ENCODE data around the gene SLC7A4.
"Not testable (repeated sequence)": the region's sequence is repeated elsewhere in the genome, so short reads cannot be mapped to it uniquely, and the experiment has no call there.

The SLC7A4 gene

DNA sequence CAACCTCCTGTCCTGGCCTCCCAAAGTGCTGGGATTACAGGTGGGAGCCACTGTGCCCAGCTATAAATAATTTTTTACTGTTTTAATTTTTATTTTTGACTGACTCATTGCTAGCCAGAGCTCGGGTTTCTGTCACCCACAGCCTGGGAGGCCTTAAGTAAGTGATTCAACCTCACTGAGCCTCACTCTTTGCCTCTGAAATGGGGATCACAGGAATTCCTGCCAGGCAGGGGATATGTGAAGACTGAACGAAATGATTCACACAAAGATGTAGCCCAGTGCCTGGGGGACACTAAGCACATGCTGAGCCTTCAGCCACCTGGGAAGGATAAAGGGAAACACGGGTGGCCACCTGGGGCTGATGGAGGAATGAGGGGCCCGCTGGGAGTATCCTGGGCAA lies 9.6 kb upstream of the SLC7A4 start:
- peaks cover 20% of the 10 kb centered on the region for H3K4me1 ChIP-seq (ENCODE audit: control insufficient read depth, insufficient read depth, low read length, poor library complexity, severe bottlenecking)
- H3K27me3 ChIP-seq (replicated peaks; ENCODE audit: control insufficient read depth, insufficient read depth, low read length, poor library complexity, severe bottlenecking): no peaks in the 10 kb centered on the region
- no peak overlapping the region for H3K27ac ChIP-seq (ENCODE audit: insufficient read depth, low read length, poor library complexity, severe bottlenecking)
- H3K9me3 ChIP-seq (ENCODE audit: control insufficient read depth, low read length): no peaks in the 10 kb centered on the region
- no peak for DNase-seq
- H3K36me3 ChIP-seq (ENCODE audit: control insufficient read depth, insufficient read depth, low read length): no peaks in the 10 kb centered on the region
- no peak overlapping the region for H3K4me3 ChIP-seq (ENCODE audit: insufficient read depth, low read depth, low read length, poor library complexity, severe bottlenecking)

- not testable (repeated sequence) for H3K4me1 ChIP-seq (ENCODE audit: control insufficient read depth, insufficient read depth, low read length, poor library complexity, severe bottlenecking); DNase-seq; H3K27me3 ChIP-seq (replicated peaks; ENCODE audit: control insufficient read depth, insufficient read depth, low read length, poor library complexity, severe bottlenecking); H3K9me3 ChIP-seq (ENCODE audit: control insufficient read depth, low read length); H3K36me3 ChIP-seq (ENCODE audit: control insufficient read depth, insufficient read depth, low read length); H3K27ac ChIP-seq (ENCODE audit: insufficient read depth, low read length, poor library complexity, severe bottlenecking); H3K4me3 ChIP-seq (ENCODE audit: insufficient read depth, low read depth, low read length, poor library complexity, severe bottlenecking)
Observed at GRCh38 chr22:21039158-21039557, 6.8 kb upstream of the SLC7A4 start.

DNA sequence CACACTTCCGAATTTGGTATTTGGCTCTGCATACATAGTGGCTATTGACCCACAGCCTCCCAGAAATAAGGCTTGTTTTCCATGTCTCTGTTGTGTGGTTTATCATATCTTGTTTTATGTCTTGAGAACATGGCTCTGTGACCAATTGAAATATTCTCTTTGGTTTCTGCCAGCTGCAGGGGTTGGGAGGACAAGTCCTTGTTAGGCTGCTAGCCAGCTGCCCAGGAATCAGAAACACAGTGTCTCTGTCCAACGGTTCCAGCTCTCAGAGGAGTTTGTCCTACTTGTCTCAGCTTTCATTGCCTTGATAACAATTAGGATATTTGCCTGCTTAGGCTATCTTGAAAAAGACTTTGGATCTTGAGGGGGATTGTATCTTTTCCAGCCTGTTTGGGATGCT lies 6.0 kb upstream of the SLC7A4 start:
- H3K27ac ChIP-seq (ENCODE audit: insufficient read depth, low read length, poor library complexity, severe bottlenecking): no peak overlapping the region
- no peaks in the 10 kb centered on the region for H3K36me3 ChIP-seq (ENCODE audit: control insufficient read depth, insufficient read depth, low read length)
- no peaks in the 10 kb centered on the region for H3K4me1 ChIP-seq (ENCODE audit: control insufficient read depth, insufficient read depth, low read length, poor library complexity, severe bottlenecking)
- no peaks in the 10 kb centered on the region for H3K27me3 ChIP-seq (replicated peaks; ENCODE audit: control insufficient read depth, insufficient read depth, low read length, poor library complexity, severe bottlenecking)
- no peak for DNase-seq
- no peaks in the 10 kb centered on the region for H3K9me3 ChIP-seq (ENCODE audit: control insufficient read depth, low read length)
- no peak overlapping the region for H3K4me3 ChIP-seq (ENCODE audit: insufficient read depth, low read depth, low read length, poor library complexity, severe bottlenecking)

DNA sequence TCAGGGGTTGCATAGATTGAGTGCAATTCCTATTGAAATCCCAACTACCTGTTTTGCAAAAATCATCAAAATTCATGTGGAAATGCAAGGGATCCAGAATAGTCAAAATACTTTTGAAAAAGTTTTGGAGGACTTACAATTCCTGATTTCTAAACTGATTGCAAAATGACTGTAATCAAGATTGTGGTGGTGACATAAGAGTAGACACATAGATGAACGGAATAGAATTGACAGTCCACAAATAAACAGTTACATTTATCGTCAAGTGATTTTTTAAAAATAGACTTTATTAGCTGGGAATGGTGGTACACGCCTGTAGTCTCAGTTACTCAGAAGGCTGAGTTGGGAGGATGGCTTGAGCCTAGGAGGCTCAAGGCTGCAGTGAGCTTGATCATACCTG lies 2.6 kb upstream of the SLC7A4 start:
- H3K4me1 ChIP-seq (ENCODE audit: control insufficient read depth, insufficient read depth, low read length, poor library complexity, severe bottlenecking): peaks cover 7% of the 10 kb centered on the region
- H3K4me3 ChIP-seq (ENCODE audit: insufficient read depth, low read depth, low read length, poor library complexity, severe bottlenecking): no peak overlapping the region
- H3K27ac ChIP-seq (ENCODE audit: insufficient read depth, low read length, poor library complexity, severe bottlenecking): no peak overlapping the region
- no peaks in the 10 kb centered on the region for H3K9me3 ChIP-seq (ENCODE audit: control insufficient read depth, low read length)
- no peak for DNase-seq
- H3K27me3 ChIP-seq (replicated peaks; ENCODE audit: control insufficient read depth, insufficient read depth, low read length, poor library complexity, severe bottlenecking): peaks cover 8% of the 10 kb centered on the region
- no peaks in the 10 kb centered on the region for H3K36me3 ChIP-seq (ENCODE audit: control insufficient read depth, insufficient read depth, low read length)

GRCh38 chr22:21033895-21034294 lies 1.5 kb upstream of the SLC7A4 start:
- Histone ChIP-seq H3K27me3 (replicated peaks; ENCODE audit: control insufficient read depth, insufficient read depth, low read length, poor library complexity, severe bottlenecking) (peaks cover 8% of the 10 kb centered on the region), H3K27ac (ENCODE audit: insufficient read depth, low read length, poor library complexity, severe bottlenecking) (no peak overlapping the region)
- DNase-seq: no peak

GRCh38 chr22:21032868-21033688 lies 717 bp upstream of the SLC7A4 start:
- H3K9me3 ChIP-seq (ENCODE audit: control insufficient read depth, low read length): no peaks in the 10 kb centered on the region
- H3K4me1 ChIP-seq (ENCODE audit: control insufficient read depth, insufficient read depth, low read length, poor library complexity, severe bottlenecking): peaks cover 7% of the 10 kb centered on the region
- H3K36me3 ChIP-seq (ENCODE audit: control insufficient read depth, insufficient read depth, low read length): no peaks in the 10 kb centered on the region
- peaks cover 8% of the 10 kb centered on the region for H3K27me3 ChIP-seq (replicated peaks; ENCODE audit: control insufficient read depth, insufficient read depth, low read length, poor library complexity, severe bottlenecking)
- no peak for DNase-seq
- no peak overlapping the region for H3K27ac ChIP-seq (ENCODE audit: insufficient read depth, low read length, poor library complexity, severe bottlenecking)
- H3K4me3 ChIP-seq (ENCODE audit: insufficient read depth, low read depth, low read length, poor library complexity, severe bottlenecking): no peak overlapping the region

More at GRCh38 chr22:21033895-21034294, 1.5 kb upstream of the SLC7A4 start:
- no peak overlapping the region for H3K4me3 ChIP-seq (ENCODE audit: insufficient read depth, low read depth, low read length, poor library complexity, severe bottlenecking)
- H3K4me1 ChIP-seq (ENCODE audit: control insufficient read depth, insufficient read depth, low read length, poor library complexity, severe bottlenecking): peaks cover 7% of the 10 kb centered on the region
- H3K36me3 ChIP-seq (ENCODE audit: control insufficient read depth, insufficient read depth, low read length): no peaks in the 10 kb centered on the region
- no peaks in the 10 kb centered on the region for H3K9me3 ChIP-seq (ENCODE audit: control insufficient read depth, low read length)

DNA sequence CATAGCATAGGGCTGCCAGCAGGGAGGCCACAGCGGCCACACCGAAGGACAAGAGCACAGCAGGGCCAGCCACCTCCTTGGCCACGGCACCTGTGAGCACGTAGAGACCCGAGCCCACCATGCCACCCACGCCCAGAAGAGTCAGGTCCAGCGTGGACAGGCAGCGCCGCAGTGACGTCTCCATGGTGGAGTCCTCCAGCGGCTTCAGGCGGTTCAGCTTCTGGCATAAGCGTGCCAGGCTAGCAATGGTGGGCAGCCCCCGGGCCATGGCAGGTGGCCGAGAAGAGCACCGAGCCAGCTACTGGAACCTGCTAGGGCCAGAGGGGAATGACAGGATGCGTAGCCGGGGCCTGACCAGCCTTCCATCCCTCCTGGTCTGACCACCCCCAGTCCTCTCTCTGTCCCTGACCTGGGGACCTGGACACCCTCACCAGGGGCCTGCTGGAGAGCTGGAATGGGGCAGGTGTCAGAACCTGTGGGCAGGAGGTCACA lies 770 bp downstream of the SLC7A4 start:
- Histone ChIP-seq H3K27ac (ENCODE audit: insufficient read depth, low read length, poor library complexity, severe bottlenecking) (no peak overlapping the region), H3K4me3 (ENCODE audit: insufficient read depth, low read depth, low read length, poor library complexity, severe bottlenecking) (no peak overlapping the region), H3K27me3 (replicated peaks; ENCODE audit: control insufficient read depth, insufficient read depth, low read length, poor library complexity, severe bottlenecking) (peaks cover 8% of the 10 kb centered on the region), H3K4me1 (ENCODE audit: control insufficient read depth, insufficient read depth, low read length, poor library complexity, severe bottlenecking) (peaks cover 7% of the 10 kb centered on the region), H3K9me3 (ENCODE audit: control insufficient read depth, low read length) (no peaks in the 10 kb centered on the region), H3K36me3 (ENCODE audit: control insufficient read depth, insufficient read depth, low read length) (no peaks in the 10 kb centered on the region)
- DNase-seq: no peak

DNA sequence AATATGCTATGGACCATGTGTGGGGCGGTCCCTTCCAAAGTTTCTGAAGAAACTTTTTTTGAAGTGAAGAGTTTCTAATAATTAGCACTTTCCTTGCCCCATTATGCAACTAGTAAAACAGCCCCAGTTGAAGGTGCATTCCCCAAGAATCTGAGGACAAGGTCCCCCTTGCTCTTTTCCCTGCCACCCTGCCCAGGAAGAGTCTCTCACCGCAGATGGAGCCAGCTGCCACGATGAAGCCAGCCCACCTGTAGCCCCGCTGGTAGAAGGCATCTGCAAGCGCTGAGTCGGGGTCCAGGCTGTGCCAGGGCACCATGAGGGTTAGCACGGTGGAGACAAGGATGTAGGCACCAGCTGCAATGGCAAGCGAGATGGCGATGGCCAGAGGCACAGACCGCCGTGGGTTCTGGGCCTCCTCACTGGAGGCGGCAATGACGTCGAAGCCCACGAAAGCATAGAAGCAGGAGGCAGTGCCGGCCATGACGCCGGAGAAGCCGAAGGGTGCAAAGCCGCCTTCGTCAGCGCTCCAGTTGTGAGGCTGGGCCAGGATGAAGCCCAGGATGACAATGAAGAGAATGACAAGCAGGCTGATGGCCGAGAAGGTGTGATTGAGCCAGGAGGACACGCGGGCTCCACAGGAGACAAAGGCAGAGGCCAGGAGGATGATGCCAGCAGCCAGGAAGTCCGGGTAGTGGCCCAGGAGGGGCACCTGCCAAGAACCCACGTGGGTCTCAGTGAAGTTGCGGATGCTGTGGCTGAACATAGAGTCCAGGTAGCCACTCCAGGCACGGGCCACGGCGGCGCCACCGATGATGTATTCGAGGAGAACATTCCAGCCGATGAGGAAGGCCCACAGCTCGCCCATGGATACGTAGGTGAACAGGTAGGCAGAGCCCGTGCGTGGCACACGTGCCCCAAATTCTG lies 1.5 kb downstream of the SLC7A4 start:
- H3K36me3 ChIP-seq (ENCODE audit: control insufficient read depth, insufficient read depth, low read length): no peaks in the 10 kb centered on the region
- DNase-seq: no peak
- H3K9me3 ChIP-seq (ENCODE audit: control insufficient read depth, low read length): no peaks in the 10 kb centered on the region
- no peak overlapping the region for H3K4me3 ChIP-seq (ENCODE audit: insufficient read depth, low read depth, low read length, poor library complexity, severe bottlenecking)
- peaks cover 7% of the 10 kb centered on the region for H3K4me1 ChIP-seq (ENCODE audit: control insufficient read depth, insufficient read depth, low read length, poor library complexity, severe bottlenecking)
- H3K27me3 ChIP-seq (replicated peaks; ENCODE audit: control insufficient read depth, insufficient read depth, low read length, poor library complexity, severe bottlenecking): peaks cover 8% of the 10 kb centered on the region
- no peak overlapping the region for H3K27ac ChIP-seq (ENCODE audit: insufficient read depth, low read length, poor library complexity, severe bottlenecking)

DNA sequence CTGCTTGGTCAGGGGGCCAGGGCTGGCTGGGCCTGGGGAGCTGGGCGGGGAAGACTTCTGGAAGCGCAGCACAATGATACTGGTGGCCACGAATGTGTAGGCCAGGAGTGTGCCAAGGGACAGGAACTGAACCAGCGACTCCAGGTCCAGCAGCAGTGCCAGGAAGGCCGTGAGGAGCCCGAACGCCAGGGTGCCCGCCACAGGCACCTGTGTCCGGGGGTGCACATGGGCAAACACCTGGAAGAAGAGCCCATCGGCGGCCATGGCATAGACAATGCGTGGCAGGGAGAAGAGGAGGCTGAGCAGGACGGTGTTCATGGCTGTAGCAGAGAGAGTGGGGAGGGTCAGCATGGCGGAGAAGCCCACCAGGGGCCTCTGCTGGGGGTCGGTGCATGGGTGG lies 2.3 kb downstream of the SLC7A4 start:
- Histone ChIP-seq H3K4me3 (ENCODE audit: insufficient read depth, low read depth, low read length, poor library complexity, severe bottlenecking) (no peak overlapping the region), H3K4me1 (ENCODE audit: control insufficient read depth, insufficient read depth, low read length, poor library complexity, severe bottlenecking) (peaks cover 11% of the 10 kb centered on the region), H3K27ac (ENCODE audit: insufficient read depth, low read length, poor library complexity, severe bottlenecking) (no peak overlapping the region), H3K36me3 (ENCODE audit: control insufficient read depth, insufficient read depth, low read length) (no peaks in the 10 kb centered on the region), H3K9me3 (ENCODE audit: control insufficient read depth, low read length) (no peaks in the 10 kb centered on the region), H3K27me3 (replicated peaks; ENCODE audit: control insufficient read depth, insufficient read depth, low read length, poor library complexity, severe bottlenecking) (peaks cover 8% of the 10 kb centered on the region)
- DNase-seq: no peak
